GM19468 (cell line): ENCODE data around the gene TTYH3.

Experiments
- ATAC-seq: cut with Tn5 transposase; IDR thresholded peaks from one replicate; pipeline ENCODE4 v1.9.1; 2021; ENCODE audit warnings: mild to moderate bottlenecking, moderate library complexity, moderate number of reproducible peaks; ENCODE audit not compliant: unreplicated experiment; ENCODE audit errors: extremely low read depth

The TTYH3 gene

DNA sequence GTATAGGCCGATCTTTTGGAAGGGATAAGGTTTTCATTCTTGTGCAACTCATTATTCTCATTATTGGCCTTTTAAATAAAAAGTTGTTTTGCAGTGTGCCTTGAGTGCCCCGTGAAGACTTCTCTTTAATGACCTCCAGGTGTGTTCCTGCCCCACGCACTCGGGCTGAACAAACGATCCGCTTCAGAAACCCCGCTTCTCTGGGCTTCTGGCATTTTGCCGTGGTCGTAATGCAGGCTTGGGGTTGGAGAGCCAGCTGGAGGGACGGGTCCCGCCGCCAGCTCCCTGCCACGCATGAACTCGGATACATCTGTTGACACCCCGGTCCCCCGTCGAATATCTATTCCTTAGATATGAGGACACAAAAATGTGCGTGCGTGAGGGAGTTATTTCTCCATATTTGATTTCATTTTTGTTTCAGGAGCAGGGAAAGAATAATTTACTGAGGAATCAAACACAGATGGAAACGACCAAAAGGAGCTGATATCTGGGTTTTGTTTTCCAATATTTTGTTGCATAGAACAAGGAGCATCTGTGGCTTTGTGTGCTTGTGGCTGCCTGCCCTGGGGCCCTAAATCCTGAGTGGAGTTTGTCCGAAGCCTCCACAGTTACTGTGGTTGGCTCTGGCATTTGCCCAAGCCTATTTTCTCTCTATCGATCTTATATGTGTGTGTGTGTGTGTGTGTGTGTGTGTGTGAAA, 17.0 kb upstream of the TTYH3 start:
- ATAC-seq, result no peak

DNA sequence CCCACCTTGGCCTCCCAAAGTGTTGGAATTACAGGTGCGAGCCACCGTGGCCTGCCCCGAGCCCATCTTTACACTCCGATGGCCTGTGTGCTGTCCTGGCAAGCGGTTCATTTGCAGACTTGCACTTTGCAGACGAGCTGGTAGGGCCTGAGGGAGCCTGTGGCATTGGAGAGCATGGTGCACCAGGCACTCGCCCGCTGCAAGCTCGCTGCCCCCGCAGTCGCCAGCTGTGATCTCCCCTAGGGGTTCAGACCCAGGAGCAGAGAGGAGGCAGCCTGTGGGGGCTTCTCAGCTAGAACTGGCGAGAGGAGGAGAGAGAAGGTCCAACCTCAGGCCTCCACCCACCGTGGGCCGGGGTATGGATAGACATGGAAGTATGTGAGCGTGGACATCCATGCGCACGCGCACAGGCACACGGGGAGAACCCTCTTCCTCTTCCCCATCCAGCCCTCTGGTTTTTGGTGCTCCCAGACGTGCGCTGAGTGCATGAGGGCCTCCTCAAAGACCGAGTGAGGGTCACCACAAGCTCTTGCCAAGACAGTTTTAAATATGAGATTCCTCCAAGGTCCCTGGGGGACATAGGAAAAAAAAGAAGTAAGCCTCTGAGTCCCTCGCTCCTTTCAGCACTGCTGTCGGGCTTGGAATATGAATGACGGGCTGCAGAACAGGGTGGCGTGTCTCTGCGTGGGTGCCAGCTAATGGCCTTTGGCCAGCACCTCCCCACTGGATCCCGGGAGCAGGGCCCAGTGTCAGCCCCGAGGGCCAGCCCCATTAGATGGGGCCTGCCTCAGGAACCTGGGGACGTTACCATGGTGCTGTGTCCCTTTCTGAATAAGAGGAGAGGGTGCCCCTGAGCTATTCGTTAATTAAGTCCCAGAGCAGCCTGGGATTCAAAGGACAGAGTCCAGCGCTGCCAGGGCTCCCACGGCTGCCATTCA, 15.1 kb upstream of the TTYH3 start:
- no peak for ATAC-seq

DNA sequence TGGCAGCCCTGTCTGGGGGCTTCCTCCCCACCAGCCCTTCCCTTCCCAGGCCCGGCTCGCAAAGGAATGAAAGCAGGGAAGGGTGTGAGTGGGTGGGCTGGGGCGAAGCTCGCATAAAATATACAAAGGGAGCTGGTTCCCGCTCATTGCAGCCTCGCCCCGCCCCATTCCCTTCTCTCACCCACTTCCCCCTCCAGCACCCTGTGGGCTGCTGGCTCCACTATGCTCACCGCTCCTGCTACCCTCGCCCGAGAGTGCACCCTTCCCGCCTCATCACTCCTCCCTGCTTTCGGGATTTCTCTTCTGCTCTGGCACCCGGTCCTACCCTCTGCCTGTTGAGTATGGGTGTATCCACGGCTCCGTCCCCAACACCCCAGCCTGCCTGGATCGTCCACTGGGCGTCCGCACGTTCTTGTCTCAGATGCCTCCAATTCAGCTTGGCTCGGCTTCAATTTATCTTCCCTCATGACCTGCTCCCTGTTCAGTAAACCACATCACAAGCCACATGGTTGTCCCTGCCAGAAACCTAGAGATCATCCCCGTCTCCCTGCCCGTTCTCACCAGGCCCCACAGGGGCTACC, 14.4 kb upstream of the TTYH3 start:
- ATAC-seq, result no peak

DNA sequence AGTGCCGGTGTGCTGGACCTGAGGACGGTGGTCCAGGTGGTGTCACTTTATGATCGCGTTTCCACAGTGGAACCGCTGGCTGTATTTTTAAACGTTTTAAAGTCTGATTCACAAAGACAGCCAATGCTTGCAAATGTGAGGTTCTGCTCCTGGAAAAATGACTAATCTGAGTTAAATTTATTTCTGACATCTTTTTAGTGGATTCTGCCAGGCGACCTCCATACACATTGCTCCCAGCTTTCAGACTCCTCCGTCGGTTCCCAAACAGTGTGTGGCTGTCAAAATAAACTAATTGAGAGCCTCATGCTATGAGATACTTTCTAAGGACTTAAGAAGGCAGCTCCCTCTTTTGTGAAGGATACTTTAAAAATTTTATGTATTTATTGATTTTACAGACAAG, 12.7 kb upstream of the TTYH3 start:
- no peak for ATAC-seq

DNA sequence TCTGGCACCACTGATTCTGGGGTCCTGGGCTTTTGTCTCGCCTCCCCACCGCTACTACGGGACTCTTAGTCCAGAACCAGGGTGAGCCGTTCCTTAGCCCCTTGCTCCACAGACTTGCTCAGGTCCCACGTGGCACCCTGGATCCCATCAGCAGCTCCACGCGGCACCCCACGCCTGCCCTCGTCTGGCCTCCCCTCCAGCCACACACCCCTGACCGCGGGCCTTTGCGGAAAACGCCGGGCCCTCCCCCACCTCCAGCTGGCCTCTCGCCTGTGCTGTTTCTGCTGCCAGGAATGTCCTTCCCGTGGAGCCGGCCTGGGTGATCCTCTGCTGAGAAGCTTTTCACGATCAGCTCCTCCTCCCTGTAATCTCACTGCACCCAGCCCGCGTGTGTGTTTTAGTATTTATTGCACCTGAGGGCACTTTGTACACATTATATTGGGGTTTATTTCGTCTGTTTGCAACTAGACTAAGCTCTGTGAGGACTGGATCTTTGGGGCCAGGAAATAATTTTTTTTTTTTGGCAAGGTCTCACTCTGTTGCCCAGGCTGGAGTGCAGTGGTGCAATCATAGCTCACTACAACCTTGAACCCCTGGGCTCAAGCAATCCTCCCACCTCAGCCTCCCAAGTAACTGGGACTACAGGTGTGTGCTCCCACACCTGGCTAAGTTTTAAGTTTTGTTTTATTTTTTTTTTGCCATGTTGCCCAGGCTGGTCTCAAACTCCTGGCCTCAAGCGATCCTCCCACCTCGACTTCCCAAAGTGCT, 10.5 kb upstream of the TTYH3 start:
- ATAC-seq, result no peak

DNA sequence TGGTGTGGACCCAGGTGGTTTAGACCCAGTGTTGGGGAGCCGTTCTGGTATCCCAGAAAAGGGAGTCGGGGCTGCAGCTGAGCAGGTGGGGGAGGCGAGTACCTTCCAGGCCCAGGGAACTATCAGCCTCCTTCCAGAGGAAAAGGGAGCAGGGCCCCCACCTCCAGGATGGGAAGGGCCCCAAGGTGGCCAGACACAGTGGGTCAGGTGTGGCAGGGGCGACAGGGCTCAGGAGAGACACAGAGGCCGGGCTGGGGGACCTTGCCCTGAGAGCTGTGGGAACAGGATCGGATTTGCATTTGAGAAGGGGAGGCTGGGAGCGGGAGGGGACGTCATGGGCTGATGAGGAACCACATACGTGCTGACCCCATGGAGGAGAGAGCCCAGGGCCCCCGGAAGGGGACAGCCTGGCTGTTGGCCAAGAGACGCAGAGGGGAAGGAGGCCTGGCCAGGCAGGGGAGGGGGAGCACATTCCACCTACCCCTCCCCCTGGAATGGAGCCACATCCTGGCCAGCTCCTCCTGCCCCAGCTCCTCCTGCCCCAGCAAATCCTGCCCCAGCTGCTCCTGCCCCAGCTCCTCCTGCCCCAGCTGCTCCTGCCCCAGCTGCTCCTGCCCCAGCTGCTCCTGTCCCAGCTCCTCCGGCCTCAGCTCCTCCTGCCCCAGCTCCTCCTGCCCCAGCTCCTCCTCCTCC, 9.7 kb upstream of the TTYH3 start:
- no peak for ATAC-seq

DNA sequence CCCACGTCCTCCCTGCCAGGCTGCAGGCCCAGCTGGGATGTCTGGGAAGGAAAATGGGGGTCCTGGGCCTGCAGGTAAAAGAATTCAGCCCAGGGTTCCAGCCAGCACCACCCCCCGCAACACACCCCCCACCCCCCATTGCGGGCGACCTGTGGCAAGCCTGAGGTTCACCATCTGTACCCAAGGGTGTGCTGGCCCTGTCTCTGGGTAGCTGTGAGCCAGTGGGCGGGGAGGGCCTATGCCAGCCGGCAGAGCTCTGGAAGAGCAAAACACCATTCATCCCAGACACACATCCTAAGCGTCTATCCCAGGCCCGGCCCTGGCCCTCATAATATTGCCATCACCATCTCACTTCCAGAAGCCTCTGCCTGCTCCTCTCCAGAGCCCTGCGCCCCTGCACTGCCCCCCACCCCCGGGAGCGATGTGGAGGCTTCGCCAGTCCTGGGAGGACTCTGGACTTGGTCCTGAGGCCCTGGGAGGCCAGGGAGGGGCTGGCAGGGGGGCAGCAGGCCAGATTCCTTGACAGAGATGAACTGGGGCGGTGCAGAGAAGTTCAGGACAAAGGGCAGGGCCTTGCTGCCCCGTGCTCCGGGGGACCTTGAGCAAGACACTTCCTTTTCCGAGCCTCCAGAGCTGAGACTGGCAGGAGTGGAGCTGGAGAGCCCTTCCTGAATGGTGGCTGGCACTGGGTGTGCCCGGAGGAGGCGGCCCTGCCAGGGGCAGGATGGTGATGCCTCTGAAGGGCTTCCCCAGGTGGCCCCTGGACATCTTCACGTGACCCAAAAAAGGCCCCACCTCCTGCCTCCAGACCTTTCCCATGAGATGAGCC, 8.7 kb upstream of the TTYH3 start:
- no peak for ATAC-seq

DNA sequence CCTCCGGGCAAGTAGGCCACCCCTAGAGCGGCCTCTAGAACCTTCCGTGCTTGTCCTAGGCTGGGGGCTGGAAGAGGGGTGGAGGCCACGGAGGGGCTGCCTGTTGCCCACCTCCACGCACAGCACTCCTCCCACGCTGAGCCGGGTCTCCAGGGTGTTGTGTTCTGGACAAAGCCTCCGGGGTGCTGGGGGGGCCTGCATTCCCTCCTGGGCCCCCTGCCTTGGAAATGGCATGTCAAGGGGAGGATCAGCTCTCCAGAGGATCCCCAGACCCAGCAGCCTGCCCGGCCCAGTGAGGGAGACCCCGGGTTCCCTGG, 8.1 kb upstream of the TTYH3 start:
- ATAC-seq, result no peak

DNA sequence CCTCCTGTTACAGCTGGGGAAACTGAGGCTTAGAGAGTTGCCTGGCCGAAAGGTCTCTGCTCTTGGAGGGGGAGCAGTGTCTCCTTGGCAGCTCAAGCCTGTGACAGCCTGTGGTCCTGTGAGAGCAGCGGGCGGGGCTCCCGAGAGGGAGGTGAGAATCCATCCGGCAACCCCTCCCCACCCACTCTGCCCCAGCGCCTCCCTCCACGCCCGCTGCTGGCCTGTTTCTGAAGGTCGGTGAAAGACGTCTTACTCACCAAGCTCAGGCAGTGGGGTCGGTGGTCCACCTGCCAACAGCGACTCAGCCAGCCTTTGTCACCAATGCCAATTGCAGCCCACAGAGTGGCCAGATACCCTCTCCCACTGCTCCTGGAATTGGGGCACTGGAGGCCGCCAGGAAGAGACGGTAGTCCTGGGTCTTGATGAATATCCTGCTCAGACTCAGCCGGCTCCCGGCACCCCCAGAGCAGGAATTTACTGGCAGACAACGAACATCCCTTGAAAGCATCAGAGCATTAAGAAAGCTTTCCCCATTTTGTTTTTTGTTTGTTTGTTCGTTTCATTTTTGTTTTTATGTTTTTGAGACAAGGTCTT, 7.4 kb upstream of the TTYH3 start:
- no peak for ATAC-seq

DNA sequence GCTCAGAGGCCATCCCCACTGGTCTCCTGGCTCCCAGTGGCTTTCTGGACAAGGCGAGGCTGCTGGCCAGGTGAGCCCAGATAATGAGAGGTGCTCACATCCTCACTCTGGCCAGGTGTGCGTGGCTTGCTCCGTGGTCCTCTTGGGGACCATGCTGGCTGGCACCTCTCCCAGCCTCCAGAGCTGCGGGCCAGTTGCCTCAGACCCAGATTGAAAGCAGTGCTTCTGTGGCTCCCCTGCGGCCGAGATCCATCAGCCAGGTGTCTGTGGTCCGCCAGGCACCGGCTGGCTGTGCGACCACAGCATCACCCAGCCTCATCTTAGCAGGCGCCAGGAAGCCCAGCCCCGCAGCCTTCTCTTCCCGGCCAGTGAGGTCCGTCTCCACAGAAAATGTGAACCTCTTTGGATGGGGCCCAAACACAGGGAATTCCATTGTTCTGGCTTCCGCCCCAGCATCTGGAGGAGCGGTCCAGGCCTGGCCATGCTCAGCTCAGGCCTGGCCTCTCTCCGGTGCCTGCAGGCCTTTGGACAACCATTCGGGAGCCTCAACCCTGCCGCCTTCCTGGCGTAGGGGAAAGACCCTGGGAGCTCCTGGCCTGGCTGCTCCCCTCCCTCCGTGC, 5.2 kb upstream of the TTYH3 start:
- ATAC-seq, result no peak

DNA sequence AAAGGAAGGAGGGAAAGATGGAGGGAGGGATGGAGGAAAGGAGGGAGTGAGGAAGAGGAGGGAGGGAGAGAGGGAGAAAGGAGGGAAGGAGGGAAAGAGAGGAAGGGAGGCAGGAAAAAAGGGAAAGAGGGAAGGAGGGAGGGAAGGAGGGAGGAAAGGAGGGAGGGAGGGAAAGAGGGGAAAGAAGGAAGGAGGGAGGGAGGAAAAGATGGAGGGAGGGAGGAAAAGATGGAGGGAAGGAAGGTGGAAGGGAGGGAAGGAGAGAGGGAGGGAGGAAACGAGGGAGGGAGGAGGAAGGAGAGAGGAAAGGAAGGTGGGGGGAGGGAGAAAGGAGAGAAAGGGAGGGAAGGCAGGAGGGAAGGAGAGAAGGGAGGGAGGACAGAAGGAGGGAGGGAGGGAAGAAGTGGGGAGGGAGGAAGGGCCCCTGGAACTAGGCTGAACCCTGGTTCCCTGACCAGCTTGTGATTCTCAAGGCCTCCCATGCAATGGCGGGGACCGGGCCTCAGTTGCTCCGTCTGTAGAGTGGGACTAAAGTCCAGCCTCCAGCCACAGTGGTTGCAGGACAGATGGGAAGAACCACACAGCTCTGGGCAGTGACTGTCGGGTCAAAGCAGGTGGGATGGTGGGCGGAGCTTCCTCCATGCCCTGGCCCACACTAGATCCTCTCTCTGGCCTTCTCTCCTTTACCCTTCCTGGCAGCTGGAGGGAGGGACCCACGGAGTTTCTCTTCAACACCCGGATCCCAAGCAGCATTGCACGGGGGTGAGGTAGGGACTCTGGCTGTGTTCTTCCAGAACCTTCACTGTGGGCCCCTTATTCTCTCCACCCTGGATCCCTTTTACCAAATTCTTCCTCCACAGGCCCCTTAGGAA, 4.3 kb upstream of the TTYH3 start:
- ATAC-seq, result no peak

DNA sequence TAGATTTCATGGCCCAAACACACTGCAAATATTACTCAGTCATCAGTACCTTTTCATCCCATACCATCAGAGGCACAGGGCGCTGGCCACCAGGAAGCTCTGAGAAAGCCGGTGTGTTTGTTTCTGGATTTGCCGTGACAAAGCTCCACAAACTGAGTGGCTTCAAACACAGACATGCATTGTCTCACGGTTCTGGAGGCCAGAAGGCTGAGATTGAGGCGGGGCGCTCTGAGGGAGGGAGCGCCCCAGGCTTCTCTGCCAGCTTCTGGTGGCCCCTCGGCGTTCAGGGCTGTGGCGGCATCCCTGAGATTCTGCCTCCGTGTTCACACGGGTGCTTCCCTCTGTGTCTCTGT, 3.7 kb upstream of the TTYH3 start:
- ATAC-seq, result no peak

DNA sequence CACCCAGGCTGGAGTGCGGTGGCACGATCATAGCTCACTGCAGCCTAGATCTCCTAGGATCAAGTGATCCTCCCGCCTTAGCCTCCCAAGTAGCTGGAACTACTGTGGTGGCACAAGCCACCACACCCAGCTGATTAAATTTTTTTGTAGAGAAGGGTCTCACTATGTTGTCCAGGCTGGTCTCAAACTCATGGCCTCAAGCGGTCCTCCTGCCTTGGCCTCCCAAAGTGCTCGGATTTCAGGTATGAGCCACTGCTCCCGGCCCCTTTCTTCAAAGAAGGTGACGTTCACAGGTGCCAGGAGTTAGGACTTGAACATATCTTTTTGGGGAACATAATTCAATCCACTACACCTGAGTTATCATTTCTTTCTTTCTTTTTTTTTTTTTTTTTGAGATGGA, 2.9 kb upstream of the TTYH3 start:
- ATAC-seq, result no peak

DNA sequence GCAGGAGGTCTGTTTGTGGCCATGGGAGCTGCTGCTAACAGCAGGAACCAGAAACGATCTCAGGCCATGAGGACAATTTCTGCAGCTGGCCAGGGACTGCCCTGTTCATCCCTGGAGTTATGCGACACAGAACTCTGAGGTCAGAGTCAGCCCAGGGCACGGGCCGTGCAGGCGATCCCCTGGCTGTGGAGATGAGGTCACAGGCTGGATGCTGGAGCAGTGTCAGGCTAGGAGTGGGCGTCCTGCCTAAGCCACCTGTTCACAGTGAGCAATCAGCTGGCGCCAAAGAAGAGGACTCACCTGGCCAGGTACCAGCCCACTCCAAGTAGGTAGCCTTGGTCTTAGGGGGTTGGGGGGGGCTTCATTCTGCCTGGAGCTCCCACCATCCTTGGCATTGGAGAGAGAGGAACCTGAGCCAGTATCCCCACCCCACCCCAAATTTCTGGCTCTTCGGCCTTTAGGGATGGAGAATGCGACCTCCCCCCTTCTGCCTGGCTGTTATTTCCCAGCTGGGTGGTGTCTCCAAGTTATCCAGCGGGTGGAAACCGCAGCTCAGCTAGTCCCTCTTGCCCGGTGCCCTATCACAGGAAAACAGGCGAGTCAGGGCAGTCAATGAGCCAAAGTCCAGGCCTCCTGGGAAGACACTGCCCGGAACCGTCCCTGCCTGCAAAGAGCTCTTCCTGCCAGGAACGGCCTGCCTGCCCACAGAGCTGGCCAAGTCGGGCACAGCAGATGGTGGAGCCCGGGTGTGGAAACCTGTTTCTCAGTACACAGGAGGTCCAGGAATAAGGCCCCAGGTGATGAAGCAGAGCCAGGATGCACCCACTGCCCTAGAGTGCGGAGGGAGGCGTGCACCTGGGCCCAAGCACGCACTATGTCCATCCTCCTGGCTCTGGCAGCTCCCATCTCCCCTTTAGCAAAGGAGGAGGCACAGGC, 1.8 kb upstream of the TTYH3 start:
- no peak for ATAC-seq

DNA sequence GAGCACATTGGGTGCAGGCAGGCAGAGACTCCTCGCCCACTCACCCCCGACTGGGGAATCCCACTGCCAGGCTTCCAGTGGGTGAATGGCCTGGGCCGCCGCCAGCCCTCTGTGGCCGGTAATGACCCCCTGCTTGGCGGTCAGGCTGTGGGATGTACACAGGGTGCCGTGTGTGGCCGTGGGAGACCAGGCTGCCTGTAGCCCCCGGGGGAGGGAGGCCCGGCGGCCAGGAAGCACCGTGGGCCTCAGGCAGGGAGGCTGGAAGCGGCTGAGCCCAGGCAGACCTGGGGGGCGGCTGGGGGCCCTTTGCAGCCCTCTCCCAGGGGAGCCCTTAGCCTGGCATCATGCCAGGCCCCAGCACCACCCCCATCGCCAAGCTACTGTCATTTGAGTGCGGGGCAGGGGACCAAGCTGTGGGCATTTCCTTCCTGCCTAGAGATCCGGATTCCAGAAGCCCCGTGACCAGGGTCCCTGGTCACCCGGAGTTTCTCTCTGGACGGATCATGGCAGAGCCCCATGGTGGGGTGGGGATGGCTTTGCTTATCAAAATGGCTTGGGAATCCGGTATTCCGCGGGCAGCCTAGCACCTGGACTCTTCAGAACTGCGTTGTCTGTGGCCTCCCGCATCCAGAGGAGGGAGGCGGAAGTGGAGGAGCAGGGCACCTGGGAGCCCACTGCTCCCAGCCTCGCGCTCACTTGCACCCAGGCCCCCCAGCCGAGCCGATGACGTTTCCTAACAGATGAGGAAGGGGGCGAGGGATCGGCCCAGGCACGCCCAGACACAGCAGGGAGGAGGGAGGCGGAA, 1.1 kb downstream of the TTYH3 start:
- ATAC-seq, result no peak
